NB4 (cell line): ENCODE measurements around the gene ZFYVE16.

Source experiments
- CTCF ChIP-seq: IDR thresholded peaks from one replicate; pipeline ENCODE4 v1.5.1; 2012; ENCODE audit warnings: low read depth, low read length
- MYC ChIP-seq: IDR thresholded peaks from 2 replicates; pipeline ENCODE4 v1.6.1; 2011; ENCODE audit warnings: low read depth, low read length
- POLR2A ChIP-seq: IDR thresholded peaks from 2 replicates; pipeline ENCODE4 v1.6.1; 2011; ENCODE audit warnings: mild to moderate bottlenecking; ENCODE audit not compliant: insufficient read length; ENCODE audit errors: extremely low read depth

GRCh38 chr5:80466669-80467485 is 59.0 kb downstream of the ZFYVE16 start:
- no peak for TF ChIP-seq CTCF
- TF ChIP-seq MYC = no peak
- TF ChIP-seq POLR2A = no peak
